GM12878 (cell line): ENCODE results near the gene AP4S1. TPM values are rescaled to one million over a fixed set of nuclear protein-coding genes. Genes with fewer than 3 reads are reported as not detected.

Experiments
- BCLAF1 ChIP-seq: fragments of 450-650 bp; IDR thresholded peaks from 2 replicates; pipeline ENCODE4 v1.6.1; 2017; ENCODE audit warnings: antibody characterized with exemption, mild to moderate bottlenecking, moderate library complexity
- CEBPB ChIP-seq, 2 experiments: fragments of 150-350 bp in 1 of 2; IDR thresholded peaks; 2 replicates each; pipeline ENCODE4 v1.6.1; 2012 to 2014; ENCODE audit warnings: low read depth in 2 of 2, low read length in 2 of 2, borderline replicate concordance in 1 of 2, inconsistent platforms in 1 of 2
- CUX1 ChIP-seq: IDR thresholded peaks from 2 replicates; pipeline ENCODE4 v1.6.1; 2012; ENCODE audit warnings: improper control_type of control experiment, low read depth, low read length; ENCODE audit not compliant: insufficient replicate concordance
- NFXL1 ChIP-seq: fragments of 450-650 bp; IDR thresholded peaks from 2 replicates; pipeline ENCODE4 v1.6.1; 2017; ENCODE audit warnings: antibody characterized with exemption, mild to moderate bottlenecking, borderline replicate concordance
- RBBP5 ChIP-seq: fragments of 200-600 bp; sonication (generic); conservative IDR thresholded peaks from 2 replicates; pipeline ENCODE4 v1.6.1; 2016
- RELA ChIP-seq: fragments of 450-650 bp; IDR thresholded peaks from 2 replicates; pipeline ENCODE4 v1.8.0; 2014; ENCODE audit warnings: borderline replicate concordance; ENCODE audit not compliant: partially characterized antibody
- microRNA counts: library from miRNA; unstranded; fragments of <30 nt; microRNA quantifications from one replicate; lab custom pipeline; 2016
- microRNA-seq: library from miRNA; unstranded; fragments of <30 nt; microRNA quantifications from one replicate; pipeline ENCODE4, GENCODE V29; 2018
- polyA plus RNA-seq, 11 experiments: library from polyadenylated mRNA; depleted of rRNA in 4 of 11; unstranded in 6 of 11; stranded (reverse) in 5 of 11; fragments of >200 nt; fragmentation: Nextera tagmentation in 4 of 11; fragmentation: Illumina TruSeq in 1 of 11; extraction: Ambion mirVana in 4 of 11; extraction: Trizol in 1 of 11; gene quantifications; 1 replicate in 1 of 11; 2 replicates in 10 of 11; pipeline versions ENCODE4 v1.2.1 to v1.2.3, GENCODE V29; 2011 to 2016; ENCODE audit warnings: inconsistent platforms in 2 of 11, missing spikeins in 2 of 11, low read depth in 1 of 11
- small RNA-seq: library from RNA; depleted of rRNA; stranded (forward); fragments of <200 nt; gene quantifications from one replicate; pipeline ENCODE3, GENCODE V24; 2014
- total RNA-seq, 4 experiments: library from RNA; depleted of rRNA in 3 of 4; stranded (reverse); fragments of >200 nt in 3 of 4; fragmentation: Illumina TruSeq in 1 of 4; extraction: Trizol in 1 of 4; gene quantifications; 2 replicates each; pipeline versions ENCODE4 v1.2.1 to v1.2.3, GENCODE V29; 2013 to 2021

The AP4S1 gene
- total and polyA plus RNA-seq, 10 of the 15 experiments (the other 5 are each of a cell fraction or from before 2014, with no cell fraction given) = 3.6 to 9.0 (median 5.7) TPM

GRCh38 chr14:31142455-31143087 is 117.1 kb downstream of the AP4S1 start (continued):
- TF ChIP-seq CUX1 (no peak), BCLAF1 (no peak), RELA (no peak), NFXL1 (no peak), CEBPB (IDR thresholded peaks at IDR 0.05; ENCODE audit: borderline replicate concordance in 1 of 2, low read depth in 2 of 2, low read length in 2 of 2) (no peak), RBBP5 (no peak)

MicroRNA genes within 50 kb of the gene (microRNA counts, 767-probe panel; counts per million panel counts)
- 1,244 counts per million, percentile 41 among the panel's probes with 10 or more counts for microRNA hsa-miR-624-3p (lab: Ali Mortazavi, UCI)

Small RNA genes within 50 kb of the gene (microRNA-seq; reads per million reads assigned to microRNA genes)
- 37.8 reads per million, percentile 65 among the genes with 10 or more reads in this experiment for gene MIR624

Small RNA genes within 50 kb of the gene (small RNA-seq; reads per million reads assigned to genes)
- gene MIR624 = 2.6 reads per million, percentile 71 among the genes with 10 or more reads in this experiment
- gene RNU6-541P = not detected

Other genes with a start within 250 kb of the AP4S1 start
- 7.8 and 9.4 TPM in 2 replicates for gene COCH, start 151.1 kb upstream of the AP4S1 start, total RNA-seq (2014; rRNA removed)
- gene COCH, start 151.1 kb upstream of the AP4S1 start, total RNA-seq (2014; rRNA removed; fragmentation: Illumina TruSeq; extraction: Trizol) = 6.7 and 7.0 TPM in 2 replicates
- 5.5 and 6.8 TPM in 2 replicates for gene COCH, start 151.1 kb upstream of the AP4S1 start, total RNA-seq (2021)
- 1.8 and 2.0 TPM in 2 replicates for gene COCH, start 151.1 kb upstream of the AP4S1 start, polyA plus RNA-seq (2011; rRNA removed)
- 8.3 and 9.7 TPM in 2 replicates for gene COCH, start 151.1 kb upstream of the AP4S1 start, polyA plus RNA-seq (2014; fragmentation: Illumina TruSeq; extraction: Trizol)
- 1 to 10 TPM; 2.6 to 4.6 TPM for gene COCH, start 151.1 kb upstream of the AP4S1 start, polyA plus RNA-seq (2014; fragmentation: Nextera tagmentation; extraction: Ambion mirVana)
- 7.0 and 8.1 TPM in 2 replicates for gene COCH, start 151.1 kb upstream of the AP4S1 start, polyA plus RNA-seq (2014; rRNA removed)
- gene COCH, start 151.1 kb upstream of the AP4S1 start, polyA plus RNA-seq (2016; fragmentation: Nextera tagmentation; extraction: Ambion mirVana) = 1 to 10 TPM; 3.0 to 3.2 TPM
- 17.9 and 21.8 TPM in 2 replicates for gene STRN3, start 730 bp downstream of the AP4S1 start, total RNA-seq (2014; rRNA removed)
- gene STRN3, start 730 bp downstream of the AP4S1 start, total RNA-seq (2014; rRNA removed; fragmentation: Illumina TruSeq; extraction: Trizol) = 27.9 and 28.0 TPM in 2 replicates
- gene STRN3, start 730 bp downstream of the AP4S1 start, total RNA-seq (2021) = 17.0 and 17.4 TPM in 2 replicates
- gene STRN3, start 730 bp downstream of the AP4S1 start, polyA plus RNA-seq (2011; rRNA removed) = 17.8 and 29.9 TPM in 2 replicates
- 12.3 and 16.5 TPM in 2 replicates for gene STRN3, start 730 bp downstream of the AP4S1 start, polyA plus RNA-seq (2014; fragmentation: Illumina TruSeq; extraction: Trizol)
- 10 to 100 TPM in 1 of 2 experiments, 1 to 10 TPM in 1; 7.8 to 14.0 TPM for gene STRN3, start 730 bp downstream of the AP4S1 start, polyA plus RNA-seq (2014; fragmentation: Nextera tagmentation; extraction: Ambion mirVana)
- gene STRN3, start 730 bp downstream of the AP4S1 start, polyA plus RNA-seq (2014; rRNA removed) = 9.2 and 12.3 TPM in 2 replicates
- 10 to 100 TPM; 13.2 to 14.3 TPM for gene STRN3, start 730 bp downstream of the AP4S1 start, polyA plus RNA-seq (2016; fragmentation: Nextera tagmentation; extraction: Ambion mirVana)
- 72.6 and 89.9 TPM in 2 replicates for gene HECTD1, start 182.1 kb downstream of the AP4S1 start, total RNA-seq (2014; rRNA removed)
- gene HECTD1, start 182.1 kb downstream of the AP4S1 start, total RNA-seq (2014; rRNA removed; fragmentation: Illumina TruSeq; extraction: Trizol) = 99.1 and 104 TPM in 2 replicates
- gene HECTD1, start 182.1 kb downstream of the AP4S1 start, total RNA-seq (2021) = 82.3 and 85.5 TPM in 2 replicates
- gene HECTD1, start 182.1 kb downstream of the AP4S1 start, polyA plus RNA-seq (2011; rRNA removed) = 116 and 120 TPM in 2 replicates
- 65.5 and 80.6 TPM in 2 replicates for gene HECTD1, start 182.1 kb downstream of the AP4S1 start, polyA plus RNA-seq (2014; fragmentation: Illumina TruSeq; extraction: Trizol)
- gene HECTD1, start 182.1 kb downstream of the AP4S1 start, polyA plus RNA-seq (2014; fragmentation: Nextera tagmentation; extraction: Ambion mirVana) = 10 to 100 TPM; 27.3 to 27.4 TPM
- gene HECTD1, start 182.1 kb downstream of the AP4S1 start, polyA plus RNA-seq (2014; rRNA removed) = 41.7 and 50.0 TPM in 2 replicates
- 10 to 100 TPM; 34.6 to 42.6 TPM for gene HECTD1, start 182.1 kb downstream of the AP4S1 start, polyA plus RNA-seq (2016; fragmentation: Nextera tagmentation; extraction: Ambion mirVana)